GM23338 (cell line): ENCODE data around the gene IRAK1. TPM values are rescaled to one million over a fixed set of nuclear protein-coding genes. Genes with fewer than 3 reads are reported as not detected.
"Not testable (repeated sequence)": the region's sequence is repeated elsewhere in the genome, so short reads cannot be mapped to it uniquely, and the experiment has no call there.

Experiments used
- ATAC-seq: fragments of 200-7000 bp; cut with Tn5 transposase; 3 replicates; pipeline ENCODE4 v1.9.1; 2020
- DNase-seq: peaks from one replicate; pipeline ENCODE4 v3.0.0-alpha.2; 2015; ENCODE audit warnings: low spot score
- H2AFZ ChIP-seq: fragments of 200-600 bp; sonication (generic); 2 replicates; pipeline ENCODE4 v1.8.0; 2016; ENCODE audit warnings: antibody characterized with exemption, mild to moderate bottlenecking, moderate library complexity
- H3F3A ChIP-seq: fragments of 200-600 bp; sonication (generic); replicated peaks from 2 replicates; pipeline ENCODE4 v1.8.0; 2017; ENCODE audit warnings: antibody characterized with exemption, mixed run types, low read depth
- H3K27ac ChIP-seq: fragments of 200-600 bp; sonication (generic); 2 replicates; pipeline ENCODE4 v1.6.1; 2016; ENCODE audit warnings: low read depth
- H3K27me3 ChIP-seq: fragments of 200-600 bp; sonication (generic); 2 replicates; pipeline ENCODE4 v1.8.0; 2016; ENCODE audit warnings: mild to moderate bottlenecking, mixed run types, moderate library complexity; ENCODE audit not compliant: insufficient read depth
- H3K36me3 ChIP-seq: fragments of 200-600 bp; sonication (generic); 2 replicates; pipeline ENCODE4 v1.8.0; 2016; ENCODE audit warnings: mild to moderate bottlenecking; ENCODE audit not compliant: insufficient read depth
- H3K4me1 ChIP-seq: fragments of 200-600 bp; sonication (generic); 2 replicates; pipeline ENCODE4 v1.8.0; 2016; ENCODE audit warnings: mild to moderate bottlenecking, moderate library complexity; ENCODE audit not compliant: insufficient read depth
- H3K4me2 ChIP-seq: fragments of 200-600 bp; sonication (generic); 2 replicates; pipeline ENCODE4 v1.7.1; 2017; ENCODE audit warnings: mixed run types
- H3K4me3 ChIP-seq: fragments of 200-600 bp; sonication (generic); 2 replicates; pipeline ENCODE4 v1.6.1; 2016; ENCODE audit warnings: mixed run types
- H3K79me2 ChIP-seq: fragments of 200-600 bp; sonication (generic); replicated peaks from 2 replicates; pipeline ENCODE4 v1.8.0; 2017; ENCODE audit warnings: mild to moderate bottlenecking; ENCODE audit not compliant: insufficient read depth
- H3K9me2 ChIP-seq: fragments of 200-600 bp; sonication (generic); 2 replicates; pipeline ENCODE4 v1.8.0; 2017; ENCODE audit not compliant: insufficient read depth
- H4K20me1 ChIP-seq: fragments of 200-600 bp; sonication (generic); replicated peaks from 2 replicates; pipeline ENCODE4 v1.8.0; 2017; ENCODE audit warnings: mild to moderate bottlenecking; ENCODE audit not compliant: insufficient read depth
- H3K27ac Mint-ChIP-seq: 2 replicates; pipeline ENCODE4 v1.8.0; 2020; ENCODE audit warnings: inconsistent platforms, mild to moderate bottlenecking, moderate library complexity, mixed read lengths
- H3K27me3 Mint-ChIP-seq: 3 replicates; pipeline ENCODE4 v1.8.0; 2022; ENCODE audit warnings: low read depth, mild to moderate bottlenecking, moderate library complexity, mixed read lengths, inconsistent platforms; ENCODE audit not compliant: insufficient read depth, poor library complexity
- H3K36me3 Mint-ChIP-seq: 3 replicates; pipeline ENCODE4 v1.8.0; 2021; ENCODE audit warnings: low read depth, mild to moderate bottlenecking, inconsistent platforms, moderate library complexity, mixed read lengths
- H3K4me1 Mint-ChIP-seq: 3 replicates; pipeline ENCODE4 v1.8.0; 2020; ENCODE audit warnings: mild to moderate bottlenecking, inconsistent platforms, mixed read lengths
- H3K4me3 Mint-ChIP-seq: 3 replicates; pipeline ENCODE4 v1.8.0; 2021; ENCODE audit warnings: moderate library complexity, mild to moderate bottlenecking, inconsistent platforms, mixed read lengths
- H3K9me3 Mint-ChIP-seq: 3 replicates; pipeline ENCODE4 v1.8.0; 2020; ENCODE audit warnings: moderate library complexity, mild to moderate bottlenecking, inconsistent platforms, mixed read lengths
- ETS1 ChIP-seq: IDR thresholded peaks from 2 replicates; pipeline ENCODE4 v1.6.1; 2016; ENCODE audit warnings: antibody characterized with exemption
- REST ChIP-seq: IDR thresholded peaks from one replicate; pipeline ENCODE4 v1.6.1; 2018; ENCODE audit warnings: antibody characterized with exemption; ENCODE audit not compliant: unreplicated experiment
- ZNF462 ChIP-seq: fragments of 250-450 bp; sonication (Bioruptor Pico); IDR thresholded peaks from 2 replicates; pipeline ENCODE4 v1.5.0; 2020; ENCODE audit warnings: mild to moderate bottlenecking, moderate library complexity
- polyA plus RNA-seq: library from polyadenylated mRNA; unstranded; fragments of >200 nt; fragmentation: Nextera tagmentation; extraction: Ambion mirVana; gene quantifications from 2 replicates; pipeline ENCODE4 v1.2.1, GENCODE V29; 2016
- total RNA-seq: library from RNA; depleted of rRNA; stranded (reverse); fragments of >200 nt; shearing (Covaris generic); gene quantifications from 2 replicates; pipeline ENCODE4 v1.2.3, GENCODE V29; 2014

Gene IRAK1
- total and polyA plus RNA-seq, 2 experiments from 2014 or later = 21.6 to 38.0 TPM

DNA sequence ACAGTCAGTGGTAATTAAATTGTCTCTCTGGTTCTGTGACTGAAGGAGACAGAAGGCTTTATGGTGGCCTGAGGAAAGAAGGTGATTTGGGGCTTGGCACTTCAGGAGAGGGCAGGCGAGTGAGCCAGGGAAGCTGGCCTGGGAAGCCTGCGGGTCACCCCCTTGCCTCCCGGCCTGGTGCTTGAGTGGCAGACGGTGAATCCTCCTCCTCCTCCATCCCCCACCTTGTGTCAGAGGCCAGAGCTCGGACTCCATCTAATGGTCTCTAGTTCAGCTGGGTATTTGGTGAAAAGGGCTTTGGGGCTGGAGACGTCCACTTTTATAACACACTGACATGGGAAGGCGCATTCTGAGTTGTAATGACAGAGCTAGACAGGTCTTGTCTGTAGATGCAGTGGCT is 38.5 kb downstream of the IRAK1 start:
- Mint-ChIP-seq H3K27ac (no peak overlapping the region), H3K4me3 (no peak overlapping the region), H3K9me3 (no peaks in the 10 kb centered on the region), H3K36me3 (no peaks in the 10 kb centered on the region), H3K4me1 (peaks cover 9% of the 10 kb centered on the region; the same call in 2 of the 3 replicates), H3K27me3 (no peaks in the 10 kb centered on the region)
- Histone ChIP-seq H3K36me3 (no peaks in the 10 kb centered on the region), H3K4me1 (no peaks in the 10 kb centered on the region), H2AFZ (no peak overlapping the region), H3K4me3 (no peak overlapping the region), H4K20me1 (no peaks in the 10 kb centered on the region), H3K79me2 (no peaks in the 10 kb centered on the region), H3K27me3 (no peaks in the 10 kb centered on the region), H3K9me2 (no peaks in the 10 kb centered on the region), H3K27ac (no peak overlapping the region), H3K4me2 (no peak overlapping the region), H3F3A (no peaks in the 10 kb centered on the region)
- TF ChIP-seq ZNF462 (CRISPR knock-in tag) (no peak), ETS1 (no peak), REST (no peak)
- no peak for DNase-seq
- ATAC-seq = peak; percentile 51

- H3K36me3 Mint-ChIP-seq, H3K4me3 Mint-ChIP-seq, H3K27ac Mint-ChIP-seq, H3K36me3 ChIP-seq, H3K27me3 Mint-ChIP-seq, H3K27ac ChIP-seq, H3K4me1 Mint-ChIP-seq, DNase-seq, H2AFZ ChIP-seq, H3K4me1 ChIP-seq, H3K4me3 ChIP-seq, H3F3A ChIP-seq, H4K20me1 ChIP-seq, ATAC-seq, H3K4me2 ChIP-seq, H3K9me3 Mint-ChIP-seq, H3K9me2 ChIP-seq, H3K27me3 ChIP-seq, H3K79me2 ChIP-seq: not testable (repeated sequence)
These were observed 39.3 kb downstream of the IRAK1 start for GRCh38 chrX:153980394-153980793.
